Activated CD4-positive, CD25-positive, alpha-beta regulatory T cell treated with anti-CD3 and anti-CD28 coated beads, Interleukin-2, amount 50 U/mL, for 24 hours (primary cell): ENCODE results near the gene SEMA4F.
A peak's percentile ranks its signal among the peaks of the same experiment; 100 is the strongest.
"Not testable (repeated sequence)": the region's sequence is repeated elsewhere in the genome, so short reads cannot be mapped to it uniquely, and the experiment has no call there.

Experiments
- ATAC-seq, 2 donors: fragments of 150-1000 bp; cut with Tn5 transposase; one replicate each; pipeline ENCODE4 v1.10.0; 2021; ENCODE audit warnings: mild to moderate bottlenecking in 1 of 2, moderate library complexity in 1 of 2

SEMA4F gene

GRCh38 chr2:74653985-74654882, at the start of gene SEMA4F:
SEMA4F (plus strand) TSS chr2:74654247; CDS start chr2:74654377, 130 bp downstream.
- ATAC-seq = peak; percentile 99

- no peak for ATAC-seq
Observed at GRCh38 chr2:74606927-74607326, 47.1 kb upstream of the SEMA4F start.

- no peak for ATAC-seq
Observed at GRCh38 chr2:74617122-74617521, 36.9 kb upstream of the SEMA4F start.

- ATAC-seq = no peak
Observed at GRCh38 chr2:74618410-74619083, 35.5 kb upstream of the SEMA4F start.

- no peak for ATAC-seq
Observed at GRCh38 chr2:74619651-74620297, 34.3 kb upstream of the SEMA4F start.

- ATAC-seq = no peak
Observed at GRCh38 chr2:74620671-74621070, 33.4 kb upstream of the SEMA4F start.

- no peak for ATAC-seq
Observed at GRCh38 chr2:74625658-74626425, 28.2 kb upstream of the SEMA4F start.

- ATAC-seq = no peak
Observed at GRCh38 chr2:74628538-74629105, 25.4 kb upstream of the SEMA4F start.

GRCh38 chr2:74630454-74630853, 23.6 kb upstream of the SEMA4F start:
- not testable (repeated sequence) for ATAC-seq

- ATAC-seq = no peak
Observed at GRCh38 chr2:74632209-74632938, 21.7 kb upstream of the SEMA4F start.

- ATAC-seq = no peak
Observed at GRCh38 chr2:74632939-74633312, 21.1 kb upstream of the SEMA4F start.

GRCh38 chr2:74639550-74639949, 14.5 kb upstream of the SEMA4F start:
- no peak for ATAC-seq

GRCh38 chr2:74645344-74645743, 8.7 kb upstream of the SEMA4F start:
- no peak for ATAC-seq

GRCh38 chr2:74646201-74646600, 7.8 kb upstream of the SEMA4F start:
- ATAC-seq = no peak

GRCh38 chr2:74646834-74647482, 7.1 kb upstream of the SEMA4F start:
- no peak for ATAC-seq

GRCh38 chr2:74648009-74648443, 6.0 kb upstream of the SEMA4F start, which contains the start of gene M1AP:
M1AP (minus strand) TSS chr2:74648330; CDS start chr2:74640275, 8,055 bp downstream.
- ATAC-seq = no peak

- peak; percentile 25 to 34 for ATAC-seq
Observed at GRCh38 chr2:74653589-74653984, 460 bp upstream of the SEMA4F start.

GRCh38 chr2:74655579-74655978, 1.5 kb downstream of the SEMA4F start:
- ATAC-seq = no peak

GRCh38 chr2:74658516-74658915, 4.5 kb downstream of the SEMA4F start:
- ATAC-seq = no peak

GRCh38 chr2:74659462-74659861, 5.4 kb downstream of the SEMA4F start:
- ATAC-seq = no peak

- ATAC-seq = no peak
Observed at GRCh38 chr2:74668087-74668486, 14.0 kb downstream of the SEMA4F start.
